Activated CD8-positive, alpha-beta memory T cell treated with anti-CD3 and anti-CD28 coated beads for 24 hours (primary cell): ENCODE results near the gene PFKL.
"Not testable (repeated sequence)": the region's sequence is repeated elsewhere in the genome, so short reads cannot be mapped to it uniquely, and the experiment has no call there.

Source experiments
- DNase-seq: peaks from one replicate; pipeline ENCODE4 v3.0.0-alpha.2; 2020

PFKL gene

GRCh38 chr21:44329971-44330681 lies 30.3 kb downstream of the PFKL start:
- no peak for DNase-seq

GRCh38 chr21:44330698-44331097 lies 30.8 kb downstream of the PFKL start:
- DNase-seq, result no peak

GRCh38 chr21:44331209-44331608 lies 31.4 kb downstream of the PFKL start:
- DNase-seq, result no peak

- no peak for DNase-seq
These were observed 31.9 kb downstream of the PFKL start for GRCh38 chr21:44331650-44332307.

- DNase-seq, result no peak
These were observed 32.5 kb downstream of the PFKL start for GRCh38 chr21:44332383-44332782.

DNA sequence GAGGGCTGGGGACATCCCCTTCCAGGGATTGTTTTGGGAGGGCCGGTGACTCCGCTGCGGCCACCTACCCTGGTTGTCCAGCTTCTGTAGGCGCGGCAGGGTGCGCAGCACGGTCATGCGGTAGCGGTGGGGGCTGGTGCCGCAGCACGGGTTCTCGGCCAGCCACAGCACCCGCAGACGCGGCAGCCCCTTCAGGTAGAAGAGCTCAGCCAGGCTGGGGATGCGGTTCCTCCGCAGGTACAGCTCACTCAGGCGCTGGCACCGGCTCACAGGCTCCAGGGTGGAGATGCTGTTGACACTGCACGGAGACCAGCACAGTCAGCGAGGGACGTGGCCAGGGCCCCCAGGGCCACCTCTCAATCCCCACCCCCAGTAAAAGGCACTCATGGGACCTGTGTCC lies 33.1 kb downstream of the PFKL start:
- no peak for DNase-seq

DNA sequence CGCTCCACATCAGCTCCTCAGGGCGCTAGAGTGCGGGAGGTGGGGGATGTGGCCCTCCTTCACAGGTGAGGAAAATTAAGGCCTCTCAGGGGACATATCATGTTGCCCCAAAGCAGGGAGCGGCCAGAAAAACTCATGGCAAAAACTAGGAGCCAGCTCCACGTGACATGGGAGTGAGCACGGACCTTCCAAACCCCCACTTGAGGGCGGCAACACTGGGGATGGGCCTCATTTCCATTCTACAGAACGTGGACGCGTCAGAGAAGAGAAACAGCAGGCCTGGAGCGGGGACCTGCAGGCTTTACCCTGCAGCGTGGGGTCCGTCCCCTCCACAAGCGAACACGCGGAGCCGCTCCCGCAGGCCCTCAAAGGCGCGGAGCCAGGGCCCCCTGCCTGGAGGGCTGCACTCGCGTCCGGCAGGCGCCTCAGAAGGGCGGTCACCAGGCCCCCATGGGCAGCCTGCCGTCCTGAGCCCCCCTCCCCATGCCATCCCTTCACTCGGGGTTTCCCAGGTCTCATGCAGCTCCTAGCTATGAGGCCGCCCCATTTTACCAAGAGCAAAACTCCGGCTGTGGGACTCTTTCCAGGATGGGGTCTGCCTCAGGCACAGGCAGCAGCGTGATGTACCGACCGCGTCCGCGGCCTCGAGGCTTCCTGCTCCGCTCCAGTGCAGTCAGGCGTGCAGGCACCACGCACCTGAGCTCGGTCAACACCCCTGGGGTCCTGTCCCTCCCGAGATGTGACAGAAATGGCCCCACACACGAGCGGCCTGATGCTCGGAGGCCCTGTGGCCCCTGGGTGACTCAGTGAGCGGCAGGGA lies 33.9 kb downstream of the PFKL start:
- no peak for DNase-seq

- no peak for DNase-seq
These were observed 34.6 kb downstream of the PFKL start for GRCh38 chr21:44334329-44335030.

DNA sequence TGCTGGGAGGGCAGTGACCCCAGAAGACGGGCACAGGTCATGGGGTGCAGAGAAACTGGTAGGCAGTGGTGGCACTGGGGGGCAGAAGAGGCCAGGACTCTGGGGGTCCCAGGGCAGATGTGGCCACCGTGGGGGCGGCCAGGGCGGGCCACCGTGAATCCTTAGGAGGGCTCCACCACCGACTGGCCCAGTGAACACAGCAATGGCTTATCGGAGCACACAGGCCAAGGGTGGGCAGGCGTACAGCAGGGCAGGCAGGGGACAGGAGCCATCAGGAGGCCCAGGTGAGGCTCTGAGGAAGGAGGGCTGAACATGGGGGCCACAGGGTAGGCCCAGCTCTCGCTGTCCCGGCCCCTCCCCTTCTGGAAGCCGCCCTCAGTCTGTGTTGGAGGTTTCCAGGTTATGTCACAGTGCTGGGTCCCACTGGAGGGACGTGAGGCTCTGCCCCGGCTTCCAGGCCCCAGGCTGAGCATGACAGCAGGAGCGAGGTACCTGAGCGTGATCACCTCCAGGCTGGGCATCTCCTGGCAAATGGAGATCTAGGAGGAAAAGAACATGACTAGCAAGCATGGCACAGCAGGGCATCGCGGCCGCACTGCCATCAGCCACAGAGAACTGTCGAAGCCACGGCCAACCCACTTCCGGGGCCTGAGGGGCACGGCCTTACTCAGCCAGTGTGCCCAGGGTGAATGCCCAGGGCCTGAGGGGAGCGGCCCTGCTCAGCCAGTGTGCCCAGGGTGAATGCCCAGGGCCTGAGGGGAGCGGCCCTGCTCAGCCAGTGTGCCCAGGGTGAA lies 35.6 kb downstream of the PFKL start:
- DNase-seq, result no peak

- no peak for DNase-seq
These were observed 37.6 kb downstream of the PFKL start for GRCh38 chr21:44337449-44337848.

DNA sequence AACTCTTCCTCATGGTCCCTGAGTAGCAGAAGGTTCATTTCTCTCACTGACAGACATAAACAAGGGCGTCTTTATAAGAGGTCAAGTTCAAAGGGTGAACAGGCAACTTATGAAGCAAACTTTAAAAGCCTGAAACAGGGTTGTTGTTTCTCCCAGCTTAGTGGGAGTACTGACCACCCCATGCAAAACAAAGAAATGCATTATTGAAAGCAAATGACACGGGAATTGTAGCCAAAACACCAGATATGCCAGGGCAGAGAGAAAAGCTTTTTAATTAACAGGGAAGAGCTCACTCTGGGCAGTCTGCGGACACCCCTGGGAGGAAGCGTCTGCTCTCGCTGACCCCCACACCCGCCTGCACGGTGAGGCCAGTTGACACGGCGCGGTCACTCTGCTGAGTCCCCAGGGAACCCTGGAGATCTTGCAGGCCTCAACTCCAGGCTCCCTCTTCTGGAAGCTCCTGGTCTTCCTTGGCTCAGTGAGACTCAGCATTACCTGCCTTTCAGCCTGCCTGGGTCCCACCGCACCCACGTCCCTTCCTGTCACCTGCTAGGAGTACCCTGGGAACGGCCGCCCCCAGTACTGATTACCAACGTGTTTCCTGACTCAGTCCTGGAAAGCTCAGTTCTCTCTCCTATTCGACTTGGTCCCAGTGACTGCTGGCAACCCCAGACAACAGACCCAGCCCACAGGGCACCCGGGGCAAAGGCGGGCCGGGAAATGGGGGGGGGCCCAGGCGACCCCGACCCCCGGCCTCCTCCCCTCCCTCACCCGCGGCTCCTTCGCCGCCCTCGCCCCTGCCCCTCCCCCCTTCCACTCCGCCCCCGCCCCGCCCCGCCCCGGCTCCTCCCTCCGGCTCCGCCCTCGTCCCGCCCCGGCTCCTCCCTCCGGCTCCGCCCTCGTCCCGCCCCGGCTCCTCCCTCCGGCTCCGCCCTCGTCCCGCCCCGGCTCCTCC lies 38.4 kb downstream of the PFKL start:
- peak; percentile 75 for DNase-seq

DNA sequence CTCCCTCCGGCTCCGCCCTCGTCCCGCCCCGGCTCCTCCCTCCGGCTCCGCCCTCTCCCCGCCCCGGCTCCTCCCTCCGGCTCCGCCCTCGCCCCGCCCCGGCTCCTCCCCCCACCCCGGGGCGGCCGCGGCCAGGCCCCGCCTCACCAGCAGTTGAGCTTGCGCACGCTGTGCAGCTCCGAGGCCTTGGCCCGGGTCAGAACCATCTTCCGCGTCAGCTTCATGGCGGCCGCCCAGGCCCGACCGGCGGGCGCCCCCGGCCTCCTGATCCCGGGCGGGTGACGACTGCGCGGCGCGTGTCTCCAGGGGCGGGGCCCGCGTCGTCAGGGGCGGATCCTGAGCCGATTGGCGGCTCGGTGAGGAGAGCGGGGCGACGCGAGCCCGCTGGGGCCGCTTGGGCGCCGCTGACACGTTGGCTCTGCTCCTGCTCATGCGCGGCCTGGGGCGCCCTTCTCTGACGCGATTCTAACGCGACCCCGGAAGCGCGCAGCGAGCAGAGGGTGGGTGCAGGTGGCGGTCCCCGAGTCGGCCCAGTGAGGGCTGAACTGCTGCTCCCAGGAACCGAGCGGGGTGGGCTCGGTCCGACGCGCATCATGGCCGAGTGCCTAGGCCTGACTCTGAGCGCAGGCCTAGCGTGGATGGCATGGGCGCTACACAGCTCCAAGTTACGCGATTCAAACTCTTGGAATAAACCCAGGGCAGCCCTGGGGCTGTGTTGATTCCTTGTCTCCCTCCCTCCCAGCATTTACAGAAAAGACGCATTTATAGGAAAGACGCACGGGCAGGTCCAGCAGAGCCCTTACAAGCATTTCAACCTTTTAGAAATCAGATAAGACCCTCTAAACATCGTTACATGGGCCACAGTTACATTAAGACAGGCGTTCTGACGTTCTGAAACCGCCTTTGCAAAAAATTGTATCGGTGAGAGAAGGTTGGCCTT lies 39.4 kb downstream of the PFKL start, which contains the start of gene CFAP410:
Gene CFAP410 (minus strand): TSS at position 420 of the 940 bp plus-strand sequence. CDS start 196 bp downstream, at position 224.
- peak; percentile 97 for DNase-seq

- not testable (repeated sequence) for DNase-seq
These were observed 42.0 kb downstream of the PFKL start for GRCh38 chr21:44341726-44342458.

- not testable (repeated sequence) for DNase-seq
These were observed 43.1 kb downstream of the PFKL start for GRCh38 chr21:44342981-44343380.

DNA sequence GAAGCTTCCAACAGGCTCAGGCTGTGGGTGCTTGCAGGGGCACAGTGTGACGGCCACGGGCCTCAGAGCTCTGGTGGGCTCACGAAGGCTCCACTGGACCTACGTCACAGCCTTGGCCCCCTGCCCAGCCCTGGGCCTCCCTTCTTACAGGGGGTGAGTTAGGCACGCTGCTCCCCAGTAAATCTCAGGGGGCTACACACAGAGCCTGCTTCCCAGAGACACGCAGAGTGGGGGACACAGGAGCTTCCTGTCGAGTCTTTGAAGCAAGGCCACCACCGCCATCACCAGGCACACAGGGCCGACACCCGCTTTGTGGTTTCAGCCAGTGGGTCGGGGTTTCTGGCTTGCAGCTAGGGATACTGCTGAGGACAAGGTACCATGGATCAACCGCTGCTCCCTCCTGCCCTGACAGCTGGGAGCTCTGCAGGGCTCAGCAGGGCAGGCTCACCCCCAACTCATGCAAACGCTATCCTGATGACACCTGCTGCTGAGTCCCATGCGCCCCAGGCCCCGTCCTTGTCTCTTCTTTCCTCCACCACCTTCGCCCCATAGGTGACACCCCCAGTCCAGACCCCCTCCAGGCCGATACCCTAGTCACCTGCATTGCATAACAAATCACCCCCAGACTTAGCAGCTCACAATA lies 44.8 kb downstream of the PFKL start:
- DNase-seq, result no peak

DNA sequence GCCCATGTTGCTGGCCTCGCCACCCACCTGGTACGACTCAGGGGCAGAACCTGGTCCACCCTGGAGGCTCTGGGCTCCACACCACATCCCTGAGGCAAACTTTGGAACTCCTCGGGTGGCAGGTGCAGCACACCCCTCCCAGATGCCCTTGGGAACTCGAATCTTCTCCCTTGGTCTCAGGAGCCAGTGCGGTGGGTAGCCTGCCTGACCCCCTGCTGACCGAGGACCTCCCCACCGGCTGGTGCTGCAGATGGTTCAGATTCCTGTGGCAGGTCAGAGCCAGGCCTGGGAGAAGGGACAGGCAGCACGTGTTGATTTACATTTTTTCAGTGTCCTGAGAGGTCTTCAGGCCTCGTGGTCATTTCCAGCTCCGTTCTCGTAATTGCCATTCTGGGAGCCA lies 45.6 kb downstream of the PFKL start:
- no peak for DNase-seq

GRCh38 chr21:44347911-44348451 lies 48.1 kb downstream of the PFKL start:
- DNase-seq, result no peak

GRCh38 chr21:44348861-44349260 lies 49.0 kb downstream of the PFKL start:
- no peak for DNase-seq
